COLO668 (cell line): ENCODE data around the gene MICB.
A peak's percentile ranks its signal among the peaks of the same experiment; 100 is the strongest.
"Not testable (repeated sequence)": the region's sequence is repeated elsewhere in the genome, so short reads cannot be mapped to it uniquely, and the experiment has no call there.

Experiments used
- DNase-seq: peaks from one replicate; lab custom pipeline; 2025; ENCODE audit not compliant: unreplicated experiment; lab: John Stamatoyannopoulos, UW

The MICB gene

DNA sequence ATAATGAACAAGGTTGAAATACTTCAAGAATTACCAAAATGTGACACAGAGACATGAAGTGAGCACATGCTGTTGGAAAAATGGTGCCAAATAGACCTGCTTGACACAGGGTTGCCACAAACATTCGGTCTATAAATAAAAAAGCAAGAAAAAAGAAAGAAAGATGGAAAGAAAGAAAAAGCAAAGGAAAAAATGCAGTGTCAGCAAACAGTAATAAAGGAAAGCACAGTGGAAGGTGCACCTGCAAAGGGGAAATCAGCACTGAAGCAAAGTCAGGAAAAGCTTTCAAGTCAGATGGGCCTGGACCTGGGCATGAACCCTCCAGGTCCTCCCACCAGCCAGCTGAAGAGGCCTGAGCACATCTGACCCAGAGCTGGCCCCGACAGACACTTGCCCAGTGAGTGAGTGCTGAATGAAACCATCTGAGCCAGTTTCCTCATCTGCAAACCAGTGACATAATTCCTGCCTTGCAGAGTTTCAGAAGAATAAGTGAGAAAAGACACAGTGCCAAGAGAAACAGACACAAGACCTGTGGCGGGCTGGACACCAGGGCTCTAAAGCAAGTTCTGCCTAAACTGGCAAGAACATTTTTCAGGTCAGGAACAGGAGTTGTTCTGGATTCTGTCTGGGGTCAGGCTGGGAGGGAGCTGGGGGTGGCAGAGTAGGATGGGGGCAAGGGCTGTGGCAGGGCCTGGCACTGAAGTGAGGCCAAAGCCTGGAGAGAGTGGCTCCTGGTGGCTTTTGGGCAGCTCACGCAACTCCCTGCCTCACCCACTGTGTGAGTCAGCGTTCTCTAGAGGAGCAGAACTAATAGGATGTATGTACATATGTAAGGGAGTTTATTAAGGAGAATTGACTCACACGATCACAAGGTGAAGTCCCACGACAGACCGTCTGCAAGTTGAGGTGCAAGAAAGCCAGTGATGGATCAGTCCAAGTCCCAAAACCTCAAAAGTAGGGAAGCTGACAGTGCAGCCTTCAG lies 23.9 kb upstream of the MICB start:
- no peak for DNase-seq

DNA sequence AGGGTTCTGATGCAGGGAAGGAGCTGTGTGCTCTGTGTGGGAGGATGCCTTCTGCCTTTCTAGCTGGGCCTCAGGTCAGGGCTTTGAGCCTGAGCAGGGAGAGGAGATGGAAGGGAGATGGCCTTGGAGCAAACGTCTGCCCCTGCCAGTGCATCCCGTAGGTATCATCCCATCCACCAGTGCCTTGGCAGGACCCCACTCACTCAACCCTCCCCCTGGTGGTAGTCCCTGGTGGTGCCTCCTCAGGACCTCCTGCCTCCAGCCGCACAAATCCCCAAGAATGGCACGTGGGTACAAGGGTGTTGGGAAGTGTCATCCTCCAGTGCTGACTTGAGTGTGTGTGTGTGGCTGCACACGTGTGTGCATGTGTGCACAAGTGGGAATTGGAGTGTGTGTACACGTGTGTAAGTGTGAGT lies 23.1 kb upstream of the MICB start:
- no peak for DNase-seq

DNA sequence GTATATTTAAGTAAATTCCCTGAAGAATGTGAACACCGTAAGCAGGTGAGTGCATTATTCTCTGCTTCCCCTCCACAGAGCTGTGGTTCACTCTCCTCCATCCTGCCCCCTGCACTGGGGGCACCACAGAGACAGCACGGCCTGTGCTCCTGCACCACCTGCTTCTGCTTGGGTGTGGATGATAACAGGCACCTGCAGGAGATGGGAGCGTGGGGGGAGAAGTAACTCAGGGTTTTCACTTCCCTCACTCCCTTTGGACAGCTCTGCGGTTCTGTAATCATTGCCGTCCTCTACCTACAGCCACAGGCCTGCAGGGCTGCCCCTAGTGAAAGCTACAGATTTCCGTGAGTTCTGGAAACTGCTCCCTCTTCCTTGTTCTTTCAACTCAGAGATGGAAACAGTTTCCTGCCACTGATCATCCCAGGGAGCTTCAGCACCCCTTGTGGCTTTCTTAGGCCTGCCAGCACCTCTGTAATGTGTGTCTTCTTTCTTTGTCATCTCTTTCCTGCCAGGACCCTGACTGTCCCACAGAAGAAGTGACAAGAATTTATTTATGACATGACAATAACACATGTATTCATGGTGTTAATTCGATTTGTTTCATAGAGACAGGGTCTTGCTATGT lies 21.3 kb upstream of the MICB start:
- DNase-seq: no peak

DNA sequence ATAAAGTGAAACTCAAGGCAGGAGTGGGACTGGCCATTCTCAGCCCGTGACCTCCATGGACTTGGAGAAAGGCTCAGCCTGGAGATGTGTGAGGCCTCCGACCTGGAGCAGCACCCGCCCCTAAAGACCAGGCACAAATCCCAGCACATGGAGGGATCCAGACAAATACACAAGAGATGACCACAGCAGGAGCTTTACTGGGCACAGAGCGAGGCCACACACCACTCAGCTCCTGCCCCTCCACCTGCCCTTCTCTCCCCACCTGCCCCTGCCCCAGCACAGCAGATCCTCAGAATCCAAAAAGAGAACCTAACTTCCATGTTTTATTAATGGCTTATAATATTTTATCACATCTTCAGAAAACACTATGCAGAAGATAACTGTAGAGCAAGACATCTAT lies 20.4 kb upstream of the MICB start:
- no peak for DNase-seq

DNA sequence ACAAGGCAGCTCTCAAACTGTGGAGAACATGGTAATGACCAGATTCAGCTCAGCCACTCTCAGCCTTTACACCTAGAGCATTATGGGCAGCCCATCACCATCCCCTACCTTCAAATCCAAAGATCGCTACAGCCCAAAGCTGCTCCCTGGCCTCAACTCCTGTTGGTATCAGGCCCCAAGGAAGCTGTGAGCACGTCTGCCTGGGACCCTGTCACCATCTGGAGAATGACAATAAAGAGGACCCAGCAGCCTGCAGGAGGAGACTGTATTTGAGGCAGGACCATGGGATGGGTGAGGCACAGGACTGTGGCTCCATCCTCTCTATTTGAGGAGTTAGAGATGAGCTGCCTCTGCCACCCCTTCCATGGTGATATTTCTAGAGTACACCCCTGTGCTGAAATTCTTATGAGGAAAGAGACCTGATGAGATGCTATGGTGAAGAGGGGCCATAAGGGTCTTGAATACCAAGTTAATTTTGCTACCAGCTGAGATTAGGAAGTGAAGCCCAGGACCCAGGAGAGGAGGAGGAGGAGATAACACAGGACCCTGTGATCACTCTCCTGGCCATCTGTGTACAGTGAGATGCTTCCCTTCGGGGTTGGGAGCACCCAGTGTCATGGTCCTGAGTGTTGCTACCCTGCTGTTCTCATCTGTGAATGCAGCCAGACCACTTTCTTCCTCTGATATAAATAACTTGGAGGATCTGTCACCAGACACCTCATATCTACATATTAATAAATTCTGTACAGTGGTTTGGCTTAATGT lies 19.6 kb upstream of the MICB start:
- no peak for DNase-seq

DNA sequence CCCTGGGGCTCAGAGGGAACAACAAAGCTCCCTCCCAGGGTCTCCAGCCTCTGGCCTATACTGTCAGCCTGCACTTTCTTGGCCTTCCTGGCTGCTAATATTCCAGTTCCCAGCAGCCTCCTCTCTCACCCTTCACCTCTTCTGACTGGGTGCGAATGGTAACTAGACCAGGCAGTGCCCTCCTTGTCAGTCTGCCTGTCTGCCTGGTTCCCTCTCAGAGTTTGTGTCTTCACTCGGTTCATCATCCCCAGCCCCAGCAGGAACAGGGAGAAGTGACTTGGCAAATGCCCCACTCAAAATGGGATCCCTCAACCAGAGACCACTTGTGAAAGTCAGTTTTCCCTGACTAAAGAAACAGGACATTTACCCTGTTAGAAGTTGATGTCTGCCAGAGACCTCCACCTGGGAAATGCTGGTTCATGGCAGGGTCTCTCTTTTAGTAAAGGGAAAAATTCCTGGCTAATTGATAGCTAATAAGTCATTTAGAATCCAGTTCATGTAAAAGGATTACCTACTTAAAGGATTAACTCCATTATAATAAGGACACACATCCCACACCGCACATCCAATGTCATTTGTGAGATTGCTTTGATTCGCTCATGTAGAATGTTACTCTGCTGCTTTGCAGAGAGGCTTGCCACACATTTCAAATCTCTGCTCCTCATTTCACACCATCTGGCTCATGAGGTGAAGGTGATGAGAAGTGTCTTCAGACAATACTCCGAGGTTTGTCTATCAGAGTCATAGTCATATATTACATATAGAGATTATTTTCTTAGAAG lies 18.6 kb upstream of the MICB start:
- no peak for DNase-seq

DNA sequence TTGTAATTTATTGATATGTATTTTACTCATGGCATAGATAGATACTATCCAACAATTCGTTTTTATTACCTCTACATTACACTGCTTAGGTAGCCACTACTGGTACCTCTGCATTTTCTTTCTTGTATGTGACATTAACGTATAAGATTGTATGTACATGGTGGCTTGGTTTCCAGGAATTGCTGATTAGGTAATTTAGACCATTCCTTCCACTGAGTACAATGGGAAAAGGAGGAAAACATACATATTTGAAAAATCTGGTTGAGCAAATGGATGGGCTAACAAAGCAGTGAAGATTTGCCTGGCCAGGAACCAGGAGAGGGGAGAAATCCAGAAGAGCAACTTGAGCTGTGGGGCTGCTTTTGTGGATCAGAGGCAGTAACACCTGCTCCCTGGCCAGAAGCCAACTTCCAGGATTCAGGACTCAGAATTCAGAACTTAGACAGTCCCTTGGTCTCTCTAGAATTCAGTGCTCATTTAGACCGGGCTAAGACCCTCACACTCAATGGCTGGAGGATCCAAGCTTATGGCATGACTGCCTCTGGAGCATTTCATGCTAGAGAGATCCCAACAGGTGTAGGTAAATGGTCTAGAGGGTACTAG lies 17.9 kb upstream of the MICB start:
- peak; percentile 17 for DNase-seq

DNA sequence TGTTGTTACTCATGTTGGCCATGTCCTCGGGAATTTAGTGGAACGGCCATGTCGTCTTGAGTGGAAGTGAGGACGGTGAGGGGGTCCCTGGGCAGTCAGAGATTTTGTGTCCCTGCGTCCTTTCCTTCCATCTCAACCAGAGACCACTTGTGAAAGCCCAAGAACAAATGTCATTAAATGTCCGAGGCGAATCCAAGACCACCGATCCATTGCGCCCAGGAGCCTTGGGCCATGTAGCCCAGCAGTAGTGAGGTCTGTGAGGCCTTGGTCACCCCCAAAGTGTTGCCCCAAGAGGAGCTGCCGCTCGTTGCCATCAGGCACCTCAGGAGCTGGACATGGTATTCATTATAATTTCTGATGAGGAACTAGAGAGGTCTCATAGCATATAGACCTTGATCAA lies 17.4 kb upstream of the MICB start:
- DNase-seq: no peak

DNA sequence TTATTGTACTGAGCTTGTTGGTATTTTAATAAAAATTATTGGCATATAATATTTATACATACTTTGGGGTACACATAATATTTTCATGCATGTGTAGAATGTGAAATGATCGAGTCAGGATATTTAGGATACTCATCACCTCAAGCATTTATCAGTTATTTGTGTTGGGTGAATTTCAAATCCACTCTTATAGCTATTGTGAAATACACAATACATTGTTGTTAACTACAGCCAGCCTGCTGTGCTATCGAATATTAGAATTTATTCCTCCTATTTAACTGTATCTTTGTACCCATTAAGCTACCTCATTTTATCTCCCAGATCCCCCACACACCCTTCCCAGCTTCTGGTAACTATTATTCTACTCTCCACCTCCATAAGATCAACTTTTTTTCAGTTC lies 14.6 kb upstream of the MICB start:
- no peak for DNase-seq

DNA sequence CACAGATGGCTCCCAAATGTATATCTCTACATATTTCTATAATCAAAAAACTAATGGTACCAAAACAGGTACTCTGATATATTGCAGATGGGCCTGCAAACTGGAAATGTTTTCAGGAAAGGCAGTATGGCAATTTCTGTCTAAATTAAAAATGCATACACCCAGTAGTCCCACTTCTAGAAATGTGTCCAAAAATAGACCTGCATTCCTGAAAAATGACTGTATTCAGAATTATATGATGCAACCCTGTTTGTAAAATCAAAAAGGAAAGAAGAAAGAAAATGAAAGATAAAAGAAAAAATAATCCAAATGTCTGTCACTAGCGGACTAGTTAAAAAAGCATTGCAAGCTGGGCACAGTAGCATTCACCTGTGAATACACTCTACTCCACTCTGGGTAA lies 12.9 kb upstream of the MICB start:
- DNase-seq: no peak

DNA sequence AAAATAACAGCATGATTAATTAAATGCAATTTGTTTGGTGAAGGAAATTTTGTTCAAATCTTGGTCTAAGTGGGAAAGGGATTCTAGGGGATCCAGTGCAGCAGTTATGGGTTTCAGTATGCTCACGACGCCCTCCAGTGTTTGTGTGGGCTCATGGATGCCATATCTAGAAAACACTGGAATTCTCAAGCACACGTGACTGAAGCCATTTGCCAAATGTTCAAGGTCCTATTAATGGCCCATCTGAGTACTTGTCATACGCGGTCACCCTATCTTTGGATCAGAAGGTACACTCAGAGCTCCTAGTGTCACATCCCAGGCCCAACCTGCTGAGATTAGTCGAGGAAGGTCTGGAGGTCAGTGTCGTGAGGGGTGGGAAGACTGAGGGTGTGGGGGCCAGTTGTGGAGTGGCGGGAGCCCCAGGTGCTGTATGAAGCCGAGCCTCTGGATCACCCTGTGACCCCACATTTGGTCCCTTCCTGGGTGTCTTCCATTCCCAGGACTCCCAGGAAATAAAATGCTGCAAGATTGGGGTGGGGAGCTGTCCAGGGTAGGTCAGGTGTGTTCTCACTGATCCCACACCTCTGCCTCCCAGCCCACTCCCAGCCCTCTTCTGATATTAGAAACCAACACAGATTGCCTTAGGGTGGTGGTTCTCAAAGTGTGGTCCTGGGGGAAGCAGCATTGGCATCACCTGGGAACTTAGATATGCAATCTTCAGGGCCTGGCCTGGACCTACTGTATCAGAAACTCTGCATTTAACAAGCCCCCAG lies 11.7 kb upstream of the MICB start:
- not testable (repeated sequence) for DNase-seq

DNA sequence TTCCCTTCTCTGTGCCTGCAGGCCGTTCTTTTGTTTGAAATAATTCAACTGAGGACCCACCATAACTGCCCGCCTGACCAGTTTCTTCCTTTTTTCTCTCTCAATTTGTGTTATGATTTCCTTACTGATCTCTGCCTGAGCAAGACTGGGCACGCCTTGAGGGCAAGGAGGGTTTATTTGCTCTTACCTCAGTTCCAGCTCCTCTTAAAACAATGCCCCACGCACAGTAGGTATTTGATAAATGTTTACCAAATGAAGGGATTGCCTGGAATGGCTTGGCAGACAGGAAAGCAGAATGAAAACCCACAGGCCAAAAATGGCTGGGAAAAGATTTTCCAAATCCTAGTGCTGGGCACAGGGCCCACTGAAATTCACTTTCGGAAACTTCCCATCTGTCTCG lies 10.3 kb upstream of the MICB start:
- DNase-seq: not testable (repeated sequence)

DNA sequence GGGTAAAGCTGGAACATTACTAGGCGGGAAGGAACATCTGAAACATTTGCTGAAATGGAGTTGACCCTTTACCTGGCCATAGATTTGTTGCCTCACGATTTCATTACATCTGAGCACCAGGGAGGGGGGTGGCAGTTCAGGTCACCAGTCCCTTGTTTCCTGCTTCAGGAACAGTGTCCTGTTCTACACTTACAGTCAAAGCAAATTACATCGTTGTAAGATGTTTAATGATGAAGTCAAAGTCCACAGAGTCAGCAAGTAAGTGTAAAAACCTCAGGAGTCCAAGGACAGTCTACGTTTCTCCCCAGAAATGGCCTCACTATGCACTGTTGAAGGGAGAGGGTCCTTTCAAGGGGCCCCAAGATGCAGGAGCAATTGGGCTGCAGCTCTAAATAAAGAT lies 8.9 kb upstream of the MICB start:
- no peak for DNase-seq

DNA sequence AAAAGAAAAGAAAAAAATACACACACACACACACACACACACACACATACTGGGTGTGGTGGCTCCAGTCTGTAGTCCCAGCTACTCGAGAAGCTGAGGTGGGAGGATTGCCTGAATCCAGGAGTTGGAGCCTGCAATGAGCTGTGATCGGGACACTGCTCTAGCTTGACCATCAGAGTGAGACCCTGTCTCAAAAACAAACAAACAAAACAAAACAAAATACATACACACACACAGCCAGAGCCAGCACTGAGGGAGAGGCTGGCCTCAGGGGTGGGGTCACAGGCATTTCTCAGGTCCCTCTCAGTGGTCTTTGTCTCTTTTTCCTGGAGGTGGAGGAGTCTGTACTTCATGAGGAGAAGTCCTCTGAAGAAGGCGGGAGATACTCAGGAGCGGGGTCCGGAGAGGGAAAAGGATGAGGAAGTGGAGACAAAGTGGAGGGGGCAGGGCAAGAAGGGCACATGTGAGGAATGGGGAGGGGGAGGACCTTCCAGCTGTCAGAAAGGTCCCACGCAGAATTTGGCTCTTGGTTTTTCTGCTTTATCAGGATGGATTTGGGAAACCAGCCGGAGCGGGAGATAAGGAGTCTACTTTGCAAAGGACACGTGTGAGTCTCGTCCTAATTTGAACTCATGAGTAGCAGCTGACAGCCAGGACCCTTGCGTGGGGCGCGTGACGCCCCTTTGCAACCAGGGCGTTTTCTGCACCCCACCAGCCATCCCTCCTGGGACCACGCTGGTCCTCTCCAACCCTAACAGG lies 7.7 kb upstream of the MICB start:
- no peak for DNase-seq

DNA sequence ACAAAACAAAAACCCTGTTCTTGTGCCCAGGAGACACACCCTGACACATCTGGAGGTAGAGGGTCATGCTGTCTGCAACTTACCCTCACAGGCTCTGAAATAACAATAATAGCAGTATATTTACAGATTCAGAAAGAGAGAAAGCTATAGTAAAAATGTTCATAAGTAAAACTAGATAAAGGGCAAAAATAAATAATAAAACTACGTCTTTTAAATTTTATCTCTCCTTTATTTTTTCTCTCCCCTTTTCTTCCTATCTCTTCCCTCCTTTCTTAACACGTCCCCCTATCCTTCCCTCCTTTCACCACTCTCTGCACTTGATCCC lies 4.4 kb upstream of the MICB start:
- not testable (repeated sequence) for DNase-seq

DNA sequence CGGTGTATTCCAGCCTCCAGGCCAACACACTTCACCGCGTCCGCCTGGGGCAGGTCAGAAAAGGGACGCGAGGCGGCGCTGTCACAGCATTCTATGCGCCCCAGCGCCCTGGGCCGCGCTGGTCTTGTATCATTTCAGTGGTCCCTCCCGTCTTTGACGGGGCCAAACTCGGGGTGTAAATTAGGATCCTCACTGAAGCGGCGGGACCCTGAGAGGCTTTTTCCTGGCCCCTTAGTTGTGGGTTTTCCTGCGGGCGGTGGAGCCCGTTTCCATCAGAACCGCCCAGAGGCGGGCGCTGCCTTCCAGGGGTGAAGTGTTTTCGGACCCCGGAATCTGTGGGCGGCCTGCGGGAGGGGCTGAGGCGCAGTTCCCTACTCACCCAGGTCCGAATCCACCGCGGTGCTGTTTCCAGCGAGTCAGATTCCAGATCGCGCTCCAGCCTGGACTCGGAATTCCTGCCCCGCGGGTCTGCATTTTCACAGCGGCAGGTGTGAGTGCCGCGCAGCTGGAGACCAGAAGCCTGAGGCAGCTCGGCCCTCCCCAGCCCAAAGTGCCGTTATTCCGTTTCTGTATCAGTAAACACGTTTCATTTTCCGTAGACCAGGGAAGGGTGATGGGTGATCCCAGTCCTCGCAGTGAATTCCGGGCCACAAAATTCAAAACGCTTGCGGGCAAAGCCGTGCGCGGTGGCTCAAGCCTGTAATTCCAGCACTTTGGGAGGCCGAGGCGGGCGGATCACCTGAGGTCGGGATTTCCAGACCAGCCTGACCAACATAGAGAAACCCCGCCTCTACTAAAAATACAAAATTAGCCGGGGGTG lies 3.9 kb upstream of the MICB start:
- DNase-seq: peak; percentile 81

DNA sequence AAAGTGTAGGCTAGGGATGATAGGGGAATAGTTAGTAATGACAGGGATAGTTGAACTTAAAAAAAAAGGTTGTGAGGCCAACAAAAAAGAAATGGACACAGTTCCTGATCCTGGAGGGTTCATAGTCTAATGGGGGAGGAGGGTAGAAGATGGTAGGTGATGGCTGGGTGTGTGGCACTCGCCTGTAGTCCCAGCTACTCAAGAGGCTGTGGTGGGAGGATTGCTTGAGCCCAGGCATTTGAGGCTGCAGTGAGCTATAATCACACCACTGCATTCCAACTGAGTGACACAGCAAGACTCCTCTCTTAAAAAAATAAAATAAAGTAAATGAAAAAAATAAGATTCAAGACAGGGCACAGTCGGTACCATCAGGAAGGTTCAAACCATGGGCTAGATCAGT lies 2.4 kb upstream of the MICB start:
- no peak for DNase-seq

DNA sequence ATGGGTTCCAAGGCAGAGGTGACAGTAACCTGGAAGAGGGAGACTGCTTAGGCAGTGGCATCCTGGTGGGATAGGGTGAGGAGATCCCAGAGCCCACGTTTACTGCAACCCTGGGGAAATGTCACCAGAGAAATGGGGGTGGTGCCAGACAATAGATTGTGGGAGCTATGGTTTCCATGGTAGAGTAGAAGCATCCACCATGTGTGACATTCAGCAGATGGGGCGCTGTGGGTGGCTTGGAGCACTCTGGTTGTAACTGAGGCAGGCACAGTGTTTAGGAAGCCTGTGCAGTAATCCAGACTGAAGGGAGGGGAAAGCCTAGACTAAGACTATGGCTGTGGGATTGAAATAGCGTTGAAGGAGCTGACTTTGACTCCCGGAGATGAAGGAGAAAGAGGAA lies 1.1 kb upstream of the MICB start:
- DNase-seq: not testable (repeated sequence)
